Liver (tissue), 9 donors: ENCODE data around the gene POLR2C. TPM values are rescaled to one million over a fixed set of nuclear protein-coding genes. Genes with fewer than 3 reads are reported as not detected.

ENCODE experiments used
- DNase-seq: peaks from one replicate; pipeline ENCODE4 v3.0.0-alpha.2; 2017; ENCODE audit warnings: low spot score
- H3K27ac ChIP-seq, 2 donors: one replicate each; pipeline ENCODE4 v1.7.0; 2013; ENCODE audit warnings: inconsistent platforms in 2 of 2, low read length in 2 of 2, control low read depth in 1 of 2, low read depth in 1 of 2, mild to moderate bottlenecking in 1 of 2
- H3K27me3 ChIP-seq, 4 donors: one replicate each; pipeline versions ENCODE4 v1.6.1 to v1.7.0; 2013; ENCODE audit warnings: low read length in 3 of 4, inconsistent platforms in 1 of 4, mild to moderate bottlenecking in 1 of 4, moderate library complexity in 1 of 4; ENCODE audit not compliant: control insufficient read depth in 4 of 4, insufficient read depth in 4 of 4
- H3K36me3 ChIP-seq, 4 donors: one replicate each; pipeline versions ENCODE4 v1.6.1 to v1.7.0; 2013; ENCODE audit warnings: low read length in 3 of 4, mild to moderate bottlenecking in 3 of 4, low read depth in 1 of 4, moderate library complexity in 1 of 4; ENCODE audit not compliant: control insufficient read depth in 4 of 4, insufficient read depth in 3 of 4
- H3K4me1 ChIP-seq, 4 donors: one replicate each; pipeline versions ENCODE4 v1.6.1 to v1.7.0; 2013; ENCODE audit warnings: low read length in 3 of 4, mild to moderate bottlenecking in 3 of 4, moderate library complexity in 1 of 4; ENCODE audit not compliant: control insufficient read depth in 4 of 4, insufficient read depth in 4 of 4
- H3K4me3 ChIP-seq, 3 donors: one replicate each; pipeline versions ENCODE4 v1.6.1 to v1.7.0; 2013; ENCODE audit warnings: low read length in 3 of 3, control low read depth in 1 of 3, low read depth in 1 of 3, mild to moderate bottlenecking in 1 of 3
- H3K9ac ChIP-seq, 2 donors: one replicate each; pipeline ENCODE4 v1.7.0; 2013; ENCODE audit warnings: low read length in 2 of 2, mild to moderate bottlenecking in 2 of 2, moderate library complexity in 2 of 2, control low read depth in 1 of 2, low read depth in 1 of 2
- H3K9me3 ChIP-seq, 4 donors: one replicate each; pipeline versions ENCODE4 v1.6.1 to v1.7.0; 2013; ENCODE audit warnings: low read length in 3 of 4; ENCODE audit not compliant: control insufficient read depth in 4 of 4
- ATF3 ChIP-seq: IDR thresholded peaks from 2 replicates; pipeline ENCODE4 v1.6.1; 2016; ENCODE audit warnings: antibody characterized with exemption
- CTCF ChIP-seq: fragments of 150-350 bp; IDR thresholded peaks from 2 replicates; pipeline ENCODE4 v1.5.1; 2017; ENCODE audit warnings: improper control_type of control experiment, low read depth, low read length; ENCODE audit not compliant: missing input control
- EGR1 ChIP-seq, 2 donors: IDR thresholded peaks; 2 replicates each; pipeline ENCODE4 v1.6.1; 2016 to 2018; ENCODE audit warnings: antibody characterized with exemption in 2 of 2, low read depth in 2 of 2
- FOXA1 ChIP-seq: IDR thresholded peaks from 2 replicates; pipeline ENCODE4 v1.6.1; 2016; ENCODE audit warnings: antibody characterized with exemption
- FOXA2 ChIP-seq: IDR thresholded peaks from 2 replicates; pipeline ENCODE4 v1.6.1; 2016; ENCODE audit warnings: antibody characterized with exemption
- GABPA ChIP-seq, 2 donors: IDR thresholded peaks in 1 of 2; conservative IDR thresholded peaks in 1 of 2; 2 replicates each; pipeline ENCODE4 v1.6.1; 2016; ENCODE audit warnings: antibody characterized with exemption in 2 of 2, mild to moderate bottlenecking in 1 of 2, moderate library complexity in 1 of 2
- HNF4A ChIP-seq, 2 donors: conservative IDR thresholded peaks; 2 replicates each; pipeline ENCODE4 v1.6.1; 2016; ENCODE audit warnings: antibody characterized with exemption in 2 of 2, mild to moderate bottlenecking in 2 of 2
- HNF4G ChIP-seq: IDR thresholded peaks from 2 replicates; pipeline ENCODE4 v1.6.1; 2016; ENCODE audit warnings: antibody characterized with exemption
- JUND ChIP-seq, 2 donors: IDR thresholded peaks; 2 replicates each; pipeline ENCODE4 v1.6.1; 2016; ENCODE audit warnings: antibody characterized with exemption in 2 of 2
- MAX ChIP-seq: IDR thresholded peaks from 2 replicates; pipeline ENCODE4 v1.6.1; 2016; ENCODE audit warnings: antibody characterized with exemption
- NR2F2 ChIP-seq: IDR thresholded peaks from 2 replicates; pipeline ENCODE4 v1.6.1; 2016; ENCODE audit warnings: antibody characterized with exemption
- RAD21 ChIP-seq, 2 donors: IDR thresholded peaks; 2 replicates each; pipeline ENCODE4 v1.6.1; 2016; ENCODE audit warnings: antibody characterized with exemption in 2 of 2, mild to moderate bottlenecking in 2 of 2
- REST ChIP-seq: IDR thresholded peaks from 2 replicates; pipeline ENCODE4 v1.6.1; 2016; ENCODE audit warnings: antibody characterized with exemption, mild to moderate bottlenecking
- RXRA ChIP-seq, 2 donors: IDR thresholded peaks; 2 replicates each; pipeline ENCODE4 v1.6.1; 2017 to 2018; ENCODE audit warnings: antibody characterized with exemption in 2 of 2, mild to moderate bottlenecking in 1 of 2
- SP1 ChIP-seq: IDR thresholded peaks from 2 replicates; pipeline ENCODE4 v1.6.1; 2018; ENCODE audit warnings: antibody characterized with exemption, mild to moderate bottlenecking
- TAF1 ChIP-seq: conservative IDR thresholded peaks from 2 replicates; pipeline ENCODE4 v1.6.1; 2016; ENCODE audit warnings: antibody characterized with exemption, mild to moderate bottlenecking
- YY1 ChIP-seq: IDR thresholded peaks from 2 replicates; pipeline ENCODE4 v1.6.1; 2016; ENCODE audit warnings: antibody characterized with exemption, mild to moderate bottlenecking
- ZBTB33 ChIP-seq: IDR thresholded peaks from 2 replicates; pipeline ENCODE4 v1.6.1; 2016; ENCODE audit warnings: antibody characterized with exemption
- WGBS: extraction: QIAGEN DNeasy Blood & Tissue Kit; methylation state at CpG from one replicate; pipeline ENCODE4 v1.1.7; 2013; 5-methylcytosine and 5-hydroxymethylcytosine counted together
- polyA plus RNA-seq, 2 donors: library from polyadenylated mRNA; stranded (reverse) in 1 of 2; unstranded in 1 of 2; fragments of 200-250 nt in 1 of 2; fragments of >200 nt in 1 of 2; fragmentation: Nextera tagmentation in 1 of 2; extraction: Ambion mirVana in 1 of 2; gene quantifications; one replicate each; pipeline versions ENCODE4 v1.2.1 to v1.2.3, GENCODE V29; 2013 to 2015
- total RNA-seq, 2 donors: library from RNA; depleted of rRNA; stranded (reverse); fragments of >200 nt; gene quantifications; one replicate each; pipeline ENCODE4 v1.2.3, GENCODE V29; 2014
- donor health status: healthy.
- donor health status: healthy.
- donor health status: healthy.
- donor health status: healthy.
- donor health status: healthy.

Gene POLR2C
- total and polyA plus RNA-seq, 4 donors, result 25.4 to 68.0 (median 51.3) TPM

GRCh38 chr16:57474671-57475661, 12.5 kb downstream of the POLR2C start:
- peaks cover 5 to 24% (median 11%) of the 10 kb centered on the region in 4 donors for H3K36me3 ChIP-seq
- no peak for DNase-seq
- 90% methylated on average over 30 of the region's 30 CpGs for WGBS

More at GRCh38 chr16:57474671-57475661, 12.5 kb downstream of the POLR2C start:
- Histone ChIP-seq H3K4me1 (peaks cover 21 to 72% (median 56%) of the 10 kb centered on the region in 4 donors), H3K27ac (no peak overlapping the region), H3K4me3 (no peak overlapping the region), H3K9me3 (no peaks in the 10 kb centered on the region), H3K9ac (no peak overlapping the region), H3K27me3 (no peaks in the 10 kb centered on the region)
- TF ChIP-seq FOXA2, result no peak
- no peak for TF ChIP-seq REST
- no peak for TF ChIP-seq TAF1
- TF ChIP-seq GABPA (IDR thresholded peaks at IDR 0.05 in 1 of 2, conservative IDR thresholded peaks at IDR 0.05 in 1 of 2), result no peak
- TF ChIP-seq FOXA1, result no peak
- no peak for TF ChIP-seq EGR1 (IDR thresholded peaks at IDR 0.05; ENCODE audit: low read depth in 2 of 2)
- no peak for TF ChIP-seq RAD21 (IDR thresholded peaks at IDR 0.05)
- no peak for TF ChIP-seq CTCF
- TF ChIP-seq NR2F2, result no peak
- no peak for TF ChIP-seq ATF3
- TF ChIP-seq YY1, result no peak
- TF ChIP-seq MAX, result no peak
- TF ChIP-seq ZBTB33, result no peak
- TF ChIP-seq HNF4G, result no peak
- TF ChIP-seq JUND (IDR thresholded peaks at IDR 0.05), result no peak
- no peak for TF ChIP-seq SP1
- TF ChIP-seq HNF4A (conservative IDR thresholded peaks at IDR 0.05), result no peak
- TF ChIP-seq RXRA (IDR thresholded peaks at IDR 0.05), result no peak
